Cardiac fibroblast (primary cell): ENCODE results near the gene ZSCAN21.

Experiments
- DNase-seq, 2 donors: peaks; one replicate each; pipeline versions ENCODE4 v3.0.0 to v3.0.0-alpha.2; 2010; ENCODE audit warnings: low read depth in 2 of 2
- H3K4me3 ChIP-seq, 2 donors: replicated peaks in 1 of 2; 1 replicate in 1 of 2; 2 replicates in 1 of 2; pipeline ENCODE4 v1.5.1; 2011; ENCODE audit warnings: low read depth in 2 of 2, low read length in 2 of 2, mild to moderate bottlenecking in 2 of 2, moderate library complexity in 1 of 2
- TF ChIP-seq, protein P1 (sequence below): IDR thresholded peaks from one replicate; pipeline ENCODE4 v1.5.1; 2011; ENCODE audit warnings: low read depth, mild to moderate bottlenecking, low read length, inconsistent platforms

ZSCAN21 gene

DNA sequence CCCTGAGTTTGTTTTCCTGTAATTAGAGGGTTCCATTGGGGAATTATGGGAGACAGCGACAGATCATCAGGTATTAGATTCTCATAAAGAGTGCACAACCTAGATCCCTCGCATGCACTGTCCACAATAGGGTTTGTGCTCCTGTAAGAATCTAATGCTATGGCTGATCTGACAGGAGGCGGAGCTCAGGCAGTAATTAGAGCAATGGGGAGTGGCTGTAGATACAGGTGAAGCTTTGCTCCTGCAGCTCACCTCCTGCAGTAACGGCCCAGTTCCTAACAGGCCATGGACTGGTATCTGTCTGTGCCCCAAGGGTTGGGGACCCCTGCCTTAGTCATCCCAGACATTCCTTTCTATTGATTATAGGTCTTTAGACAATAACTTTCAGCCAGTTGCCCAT lies 894 bp upstream of the ZSCAN21 start:
- no peak for DNase-seq
- TF ChIP-seq, protein P1, sequence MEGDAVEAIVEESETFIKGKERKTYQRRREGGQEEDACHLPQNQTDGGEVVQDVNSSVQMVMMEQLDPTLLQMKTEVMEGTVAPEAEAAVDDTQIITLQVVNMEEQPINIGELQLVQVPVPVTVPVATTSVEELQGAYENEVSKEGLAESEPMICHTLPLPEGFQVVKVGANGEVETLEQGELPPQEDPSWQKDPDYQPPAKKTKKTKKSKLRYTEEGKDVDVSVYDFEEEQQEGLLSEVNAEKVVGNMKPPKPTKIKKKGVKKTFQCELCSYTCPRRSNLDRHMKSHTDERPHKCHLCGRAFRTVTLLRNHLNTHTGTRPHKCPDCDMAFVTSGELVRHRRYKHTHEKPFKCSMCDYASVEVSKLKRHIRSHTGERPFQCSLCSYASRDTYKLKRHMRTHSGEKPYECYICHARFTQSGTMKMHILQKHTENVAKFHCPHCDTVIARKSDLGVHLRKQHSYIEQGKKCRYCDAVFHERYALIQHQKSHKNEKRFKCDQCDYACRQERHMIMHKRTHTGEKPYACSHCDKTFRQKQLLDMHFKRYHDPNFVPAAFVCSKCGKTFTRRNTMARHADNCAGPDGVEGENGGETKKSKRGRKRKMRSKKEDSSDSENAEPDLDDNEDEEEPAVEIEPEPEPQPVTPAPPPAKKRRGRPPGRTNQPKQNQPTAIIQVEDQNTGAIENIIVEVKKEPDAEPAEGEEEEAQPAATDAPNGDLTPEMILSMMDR, result no peak
- H3K4me3 ChIP-seq, result no peak overlapping the region

DNA sequence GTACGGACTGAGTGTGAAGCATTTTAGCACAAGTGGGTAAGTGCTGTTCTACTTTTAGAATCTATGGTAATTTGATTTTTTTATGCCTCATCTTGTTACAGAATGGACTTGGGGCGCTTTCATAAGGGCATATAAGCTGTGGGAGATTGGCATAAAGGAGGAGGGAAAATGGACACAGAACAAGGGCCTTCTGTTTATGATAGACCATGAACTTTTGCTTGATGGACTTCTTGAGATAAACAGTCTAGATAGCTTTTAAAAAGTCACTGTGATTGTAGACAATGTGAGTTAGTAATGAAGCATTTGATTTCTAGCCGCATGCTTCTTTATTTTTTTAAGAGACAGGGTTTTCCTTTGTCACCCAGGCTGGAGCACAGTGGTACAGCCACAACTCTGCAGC lies 2.0 kb downstream of the ZSCAN21 start:
- H3K4me3 ChIP-seq, result no peak overlapping the region
- no peak for DNase-seq

DNA sequence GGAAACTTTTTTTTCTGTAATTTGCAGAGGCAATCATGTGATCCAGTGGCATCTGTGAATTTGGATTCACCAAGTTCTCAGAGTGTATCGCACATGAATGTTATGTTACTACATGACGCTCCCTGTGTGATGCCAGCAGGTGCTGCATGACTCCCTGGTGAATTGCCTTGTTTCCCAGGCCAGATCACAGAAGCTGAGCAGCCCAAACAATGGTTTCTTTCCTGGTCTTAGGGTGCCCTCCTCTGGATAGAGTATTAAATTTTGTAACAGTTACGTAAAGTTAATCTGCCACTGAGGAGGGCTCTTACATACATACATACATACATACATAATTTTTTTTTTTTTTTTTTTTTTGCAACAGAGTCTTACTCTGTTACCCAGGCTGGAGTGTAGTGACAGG lies 3.6 kb downstream of the ZSCAN21 start:
- H3K4me3 ChIP-seq, result no peak overlapping the region
- TF ChIP-seq, protein P1, result peak; percentile 13
- peak; percentile 73 to 89 for DNase-seq

More for the DNA sequence above, 2.0 kb downstream of the ZSCAN21 start:
- TF ChIP-seq, protein P1, result no peak

DNA sequence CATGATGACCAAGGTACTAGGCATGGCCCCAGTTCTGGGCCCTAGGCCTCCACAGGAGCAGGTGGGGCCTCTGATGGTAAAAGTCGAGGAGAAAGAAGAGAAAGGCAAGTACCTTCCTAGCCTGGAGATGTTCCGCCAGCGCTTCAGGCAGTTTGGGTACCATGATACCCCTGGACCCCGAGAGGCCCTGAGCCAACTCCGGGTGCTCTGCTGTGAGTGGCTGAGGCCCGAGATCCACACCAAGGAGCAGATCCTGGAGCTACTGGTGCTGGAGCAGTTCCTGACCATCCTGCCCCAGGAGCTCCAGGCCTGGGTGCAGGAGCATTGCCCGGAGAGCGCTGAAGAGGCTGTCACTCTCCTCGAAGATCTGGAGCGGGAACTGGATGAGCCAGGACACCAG lies 7.4 kb downstream of the ZSCAN21 start:
- no peak overlapping the region for H3K4me3 ChIP-seq
- TF ChIP-seq, protein P1, result no peak
- DNase-seq, result no peak

DNA sequence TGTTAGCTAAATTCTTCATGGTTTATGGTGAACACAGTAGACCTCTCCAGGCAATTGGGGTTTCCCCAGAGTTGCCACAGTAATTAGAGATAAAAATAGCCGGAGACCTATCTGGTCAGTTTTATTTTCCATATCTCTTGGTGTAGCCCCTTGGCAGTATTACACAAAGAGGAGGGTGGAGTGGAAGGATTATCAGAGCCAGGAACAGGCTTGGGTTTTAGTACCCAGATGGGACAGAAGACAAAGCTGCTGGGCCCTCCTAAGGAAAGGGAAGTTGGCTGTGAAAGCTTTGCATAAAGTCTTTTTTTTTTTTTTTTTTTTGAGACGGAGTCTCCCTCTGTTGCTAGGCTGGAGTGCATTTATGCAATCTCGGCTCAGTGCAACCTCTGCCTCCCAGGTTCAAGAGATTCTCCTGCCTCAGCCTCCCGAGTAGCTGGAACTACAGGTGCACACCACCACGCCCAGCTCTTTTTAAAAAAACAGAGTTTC lies 9.7 kb downstream of the ZSCAN21 start:
- TF ChIP-seq, protein P1, result no peak
- DNase-seq, result no peak

DNA sequence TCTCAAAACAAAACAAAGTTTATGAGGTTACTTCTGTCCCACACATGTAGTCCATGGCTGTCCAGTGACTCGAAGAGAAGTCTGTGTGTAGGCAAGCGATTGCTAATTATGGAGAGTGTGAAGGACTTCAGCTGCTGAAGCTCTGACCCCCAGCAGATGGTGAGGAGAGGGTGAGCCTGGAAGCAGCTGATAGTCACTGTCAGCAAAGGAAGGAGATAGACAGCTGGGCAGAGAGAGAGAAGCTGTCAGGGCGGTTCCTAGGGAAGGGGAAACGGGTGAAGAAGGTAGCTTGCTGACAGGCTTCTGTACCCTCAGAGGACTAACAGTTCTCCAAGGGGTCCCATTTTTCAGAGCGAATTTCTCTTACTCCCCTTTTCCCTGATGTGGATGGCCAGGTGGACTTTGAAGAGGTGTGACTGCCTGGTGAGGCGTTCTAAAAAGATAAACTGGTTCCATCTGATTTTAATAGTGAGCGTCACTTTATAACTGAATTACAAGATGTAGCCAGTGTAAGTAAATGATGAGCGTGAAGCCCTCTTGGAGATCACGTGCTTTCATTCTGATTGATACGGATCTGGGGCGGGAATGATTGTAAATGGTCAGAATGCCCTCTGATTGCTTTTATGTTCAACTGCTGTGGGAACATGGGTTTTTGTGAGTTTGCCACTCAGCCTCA lies 12.1 kb downstream of the ZSCAN21 start:
- no peak overlapping the region for H3K4me3 ChIP-seq
- TF ChIP-seq, protein P1, result no peak
- DNase-seq, result no peak

More for the DNA sequence above, 9.7 kb downstream of the ZSCAN21 start:
- no peak overlapping the region for H3K4me3 ChIP-seq

DNA sequence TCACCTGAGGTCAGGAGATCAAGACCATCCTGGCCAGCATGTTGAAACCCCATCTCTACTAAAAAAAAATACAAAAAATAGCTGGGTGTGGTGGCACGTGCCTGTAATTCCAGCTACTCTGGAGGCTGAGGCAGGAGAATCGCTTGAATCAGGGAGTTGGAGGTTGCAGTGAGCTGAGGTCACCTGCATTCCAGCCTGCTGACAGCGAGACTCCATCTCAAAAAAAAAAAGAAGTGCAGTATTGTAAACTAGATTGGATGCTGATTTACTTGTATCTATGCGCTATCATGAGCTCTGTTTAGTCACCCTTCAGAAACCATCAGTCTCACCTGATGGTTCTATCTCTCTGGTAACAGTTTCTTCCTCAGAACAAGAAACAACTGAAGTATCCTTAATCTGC lies 13.8 kb downstream of the ZSCAN21 start:
- TF ChIP-seq, protein P1, result no peak
- H3K4me3 ChIP-seq, result no peak overlapping the region
- no peak for DNase-seq
